Glutamatergic neuron (in vitro differentiated cells): ENCODE measurements around the gene ABLIM3. TPM values are rescaled to one million over a fixed set of nuclear protein-coding genes. Genes with fewer than 3 reads are reported as not detected.

Experiments
- DNase-seq: peaks from one replicate; pipeline ENCODE4 v3.0.0; 2022
- H3K27ac Mint-ChIP-seq: one replicate; pipeline ENCODE4 v1.8.0; 2020; ENCODE audit warnings: mild to moderate bottlenecking, mixed read lengths, inconsistent platforms; ENCODE audit not compliant: unreplicated experiment
- H3K27me3 Mint-ChIP-seq: one replicate; pipeline ENCODE4 v1.8.0; 2020; ENCODE audit warnings: mild to moderate bottlenecking, moderate library complexity, mixed read lengths, inconsistent platforms; ENCODE audit not compliant: unreplicated experiment
- H3K36me3 Mint-ChIP-seq: one replicate; pipeline ENCODE4 v1.8.0; 2020; ENCODE audit warnings: mild to moderate bottlenecking, mixed read lengths, inconsistent platforms; ENCODE audit not compliant: unreplicated experiment
- H3K4me1 Mint-ChIP-seq: one replicate; pipeline ENCODE4 v1.8.0; 2020; ENCODE audit warnings: mild to moderate bottlenecking, low read depth, mixed read lengths, inconsistent platforms; ENCODE audit not compliant: unreplicated experiment
- H3K4me3 Mint-ChIP-seq: one replicate; pipeline ENCODE4 v1.8.0; 2020; ENCODE audit warnings: mild to moderate bottlenecking, mixed read lengths, inconsistent platforms; ENCODE audit not compliant: unreplicated experiment
- H3K9me3 Mint-ChIP-seq: one replicate; pipeline ENCODE4 v1.8.0; 2020; ENCODE audit warnings: mild to moderate bottlenecking, moderate library complexity, mixed read lengths, inconsistent platforms; ENCODE audit not compliant: unreplicated experiment
- long read RNA-seq: library from polyadenylated mRNA; unstranded; transcript quantifications from one replicate; pipeline ENCODE4 v2.0.0, GENCODE V29; 2020; ENCODE audit not compliant: unreplicated experiment
- total RNA-seq: library from RNA; stranded (reverse); fragmentation: NEBNext Ultra II Directional; extraction: Animal tissue kit (Norgen Biotek cat#: 25700); gene quantifications from one replicate; pipeline ENCODE4 v1.2.1, GENCODE V29; 2021; ENCODE audit not compliant: unreplicated experiment
- TF ChIP-seq, protein P1 (sequence below): fragments of 200-600 bp; sonication (generic); IDR thresholded peaks from one replicate; pipeline ENCODE4 v1.5.0; 2021; ENCODE audit not compliant: partially characterized antibody, unreplicated experiment

ABLIM3 gene
- total RNA-seq = 19.0 TPM
- long read RNA-seq, partial matches to known transcripts = 0 of 2 reads
- long read RNA-seq, other reads (novel, unspliced or antisense) = 2 of 2 reads

DNA sequence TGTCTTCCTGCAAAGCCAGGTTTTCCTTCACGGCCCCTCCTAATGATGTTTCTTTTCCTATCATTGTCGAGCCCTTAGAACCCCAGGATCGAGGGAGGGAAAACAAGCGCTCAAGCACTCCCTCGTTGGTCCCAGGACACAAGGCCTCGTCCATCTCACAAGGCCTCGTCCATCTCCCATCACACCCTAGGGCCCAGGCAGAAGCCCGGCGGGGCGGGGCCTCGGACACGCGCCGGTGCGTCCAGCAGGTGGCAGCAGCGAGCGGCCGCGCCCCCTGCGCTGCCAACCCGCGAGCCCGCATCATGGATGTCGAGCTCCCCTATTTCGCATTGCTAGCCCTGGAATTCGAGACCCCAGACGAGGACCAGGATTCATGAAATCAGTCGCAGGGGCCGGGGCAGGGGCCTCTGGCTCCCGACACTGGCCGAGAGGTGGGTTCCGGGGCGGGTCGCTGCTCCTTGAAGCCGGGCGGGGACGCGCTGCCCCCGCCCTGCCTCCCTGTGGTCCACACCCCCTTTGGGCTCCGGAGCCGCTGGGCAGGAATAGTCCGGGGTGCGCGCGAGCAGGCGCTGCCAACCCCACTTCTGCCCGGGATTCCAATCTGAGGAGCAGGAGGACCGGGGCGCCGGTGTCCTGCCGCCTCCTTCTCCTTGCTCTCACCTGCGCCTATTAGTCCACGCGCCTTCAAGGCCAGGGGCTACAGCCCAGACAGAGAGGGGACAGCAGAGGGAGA lies at the start of gene ABLIM3:
TSS of gene ABLIM3 (plus strand) at position 270 of the 733 bp plus-strand sequence. CDS start 603 bp downstream, outside the sequence.
- DNase-seq = peak; percentile 82
- TF ChIP-seq, protein P1, sequence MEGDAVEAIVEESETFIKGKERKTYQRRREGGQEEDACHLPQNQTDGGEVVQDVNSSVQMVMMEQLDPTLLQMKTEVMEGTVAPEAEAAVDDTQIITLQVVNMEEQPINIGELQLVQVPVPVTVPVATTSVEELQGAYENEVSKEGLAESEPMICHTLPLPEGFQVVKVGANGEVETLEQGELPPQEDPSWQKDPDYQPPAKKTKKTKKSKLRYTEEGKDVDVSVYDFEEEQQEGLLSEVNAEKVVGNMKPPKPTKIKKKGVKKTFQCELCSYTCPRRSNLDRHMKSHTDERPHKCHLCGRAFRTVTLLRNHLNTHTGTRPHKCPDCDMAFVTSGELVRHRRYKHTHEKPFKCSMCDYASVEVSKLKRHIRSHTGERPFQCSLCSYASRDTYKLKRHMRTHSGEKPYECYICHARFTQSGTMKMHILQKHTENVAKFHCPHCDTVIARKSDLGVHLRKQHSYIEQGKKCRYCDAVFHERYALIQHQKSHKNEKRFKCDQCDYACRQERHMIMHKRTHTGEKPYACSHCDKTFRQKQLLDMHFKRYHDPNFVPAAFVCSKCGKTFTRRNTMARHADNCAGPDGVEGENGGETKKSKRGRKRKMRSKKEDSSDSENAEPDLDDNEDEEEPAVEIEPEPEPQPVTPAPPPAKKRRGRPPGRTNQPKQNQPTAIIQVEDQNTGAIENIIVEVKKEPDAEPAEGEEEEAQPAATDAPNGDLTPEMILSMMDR = peak; percentile 97
- peaks cover 1% of the 10 kb centered on the region for H3K36me3 Mint-ChIP-seq
- no peak within 1 kb of the TSS for H3K27ac Mint-ChIP-seq
- H3K4me1 Mint-ChIP-seq = peaks cover 3% of the 10 kb centered on the region
- no peaks in the 10 kb centered on the region for H3K27me3 Mint-ChIP-seq
- H3K9me3 Mint-ChIP-seq = peaks cover 2% of the 10 kb centered on the region
- H3K4me3 Mint-ChIP-seq = peak within 1 kb of the TSS; percentile 90

DNA sequence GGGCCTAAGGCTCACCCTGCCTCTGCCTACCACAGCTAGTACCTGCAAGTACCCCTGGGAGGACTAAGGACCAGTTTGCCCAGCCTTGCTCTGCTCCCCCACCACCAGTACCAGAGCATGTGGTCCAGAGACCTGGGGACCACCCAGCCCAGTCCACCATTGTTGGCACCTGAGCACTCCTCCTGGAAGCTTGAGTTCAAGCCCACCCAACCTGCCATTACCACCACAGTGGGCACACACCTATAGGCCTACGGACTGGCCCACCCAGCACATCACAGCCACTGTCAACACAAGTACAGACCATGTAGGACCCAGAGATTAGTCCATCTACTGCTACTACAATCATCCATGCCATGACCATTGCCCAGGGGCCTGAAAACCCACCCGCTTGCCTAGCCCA lies 47.7 kb upstream of the ABLIM3 start:
- no peak overlapping the region for H3K27ac Mint-ChIP-seq
- H3K9me3 Mint-ChIP-seq = peaks cover 10% of the 10 kb centered on the region
- TF ChIP-seq, protein P1 = no peak
- H3K36me3 Mint-ChIP-seq = peaks cover 8% of the 10 kb centered on the region
- H3K27me3 Mint-ChIP-seq = no peaks in the 10 kb centered on the region
- no peak for DNase-seq
- H3K4me1 Mint-ChIP-seq = no peaks in the 10 kb centered on the region
- H3K4me3 Mint-ChIP-seq = no peak overlapping the region

DNA sequence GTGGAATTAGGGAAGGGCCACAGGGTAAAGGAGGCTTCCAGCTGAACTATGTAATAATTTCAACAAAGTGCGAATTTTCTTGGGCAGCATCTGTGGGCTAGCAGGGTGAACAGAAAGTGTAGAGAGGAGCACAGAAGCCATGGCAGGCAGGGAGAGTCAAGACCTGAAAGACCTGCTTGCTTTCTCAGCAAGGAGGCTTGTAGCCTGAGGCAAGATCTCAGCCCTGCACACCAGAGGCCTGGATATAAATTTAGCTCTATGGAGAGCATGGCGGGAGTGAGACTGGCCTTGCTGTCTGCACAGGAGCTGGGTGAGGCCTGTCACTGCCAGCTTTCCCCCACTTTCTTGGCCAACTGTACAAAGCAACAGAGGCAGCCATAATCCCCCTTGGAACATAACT lies 46.3 kb upstream of the ABLIM3 start:
- Mint-ChIP-seq H3K27ac (no peak overlapping the region), H3K27me3 (no peaks in the 10 kb centered on the region), H3K9me3 (peaks cover 10% of the 10 kb centered on the region), H3K4me1 (no peaks in the 10 kb centered on the region), H3K4me3 (no peak overlapping the region), H3K36me3 (peaks cover 16% of the 10 kb centered on the region)
- TF ChIP-seq, protein P1 = no peak
- no peak for DNase-seq

DNA sequence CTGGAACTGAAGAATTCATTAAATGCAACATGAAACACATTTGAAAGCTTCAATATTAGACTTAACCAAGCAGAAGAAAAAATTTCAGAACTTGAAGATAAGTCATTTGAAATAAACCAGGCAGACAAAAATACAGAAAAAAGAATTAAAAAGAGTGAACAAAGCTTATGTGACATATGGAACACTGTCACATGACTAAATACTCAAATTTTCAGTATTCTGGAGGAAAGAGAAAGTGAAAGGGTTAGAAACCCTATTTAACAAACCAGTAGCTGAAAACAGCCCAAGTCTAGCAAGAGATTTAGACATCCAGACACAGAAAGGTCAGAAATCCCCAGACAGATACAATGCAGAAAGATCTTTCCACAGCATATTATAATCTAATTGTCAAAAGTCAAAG lies 41.4 kb upstream of the ABLIM3 start:
- Mint-ChIP-seq H3K27me3 (peaks cover 3% of the 10 kb centered on the region), H3K9me3 (peaks cover 13% of the 10 kb centered on the region), H3K4me1 (no peaks in the 10 kb centered on the region), H3K4me3 (no peak overlapping the region), H3K36me3 (peaks cover 14% of the 10 kb centered on the region), H3K27ac (no peak overlapping the region)
- TF ChIP-seq, protein P1 = no peak
- DNase-seq = no peak

DNA sequence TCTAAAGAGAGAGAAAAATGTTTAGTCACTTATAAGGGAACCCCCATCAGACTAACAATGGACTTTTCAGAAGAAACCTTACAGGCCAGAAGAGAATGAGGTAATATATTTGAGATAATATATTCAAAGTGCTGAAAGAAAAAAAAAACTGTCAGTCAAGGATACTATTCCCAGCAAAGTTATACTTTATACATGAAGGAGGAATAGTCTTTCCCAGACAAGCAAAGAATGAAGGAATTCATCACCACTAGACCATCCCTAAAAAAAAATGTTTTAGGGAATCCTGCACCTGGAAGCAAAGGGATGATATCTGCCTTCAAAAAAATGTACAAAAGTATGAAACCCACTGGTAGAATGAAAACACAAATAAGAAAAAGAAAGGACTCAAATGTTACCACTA lies 41.0 kb upstream of the ABLIM3 start:
- no peak for DNase-seq
- TF ChIP-seq, protein P1 = no peak
- Mint-ChIP-seq H3K27me3 (peaks cover 3% of the 10 kb centered on the region), H3K4me3 (no peak overlapping the region), H3K9me3 (peaks cover 12% of the 10 kb centered on the region), H3K36me3 (peaks cover 14% of the 10 kb centered on the region), H3K27ac (no peak overlapping the region), H3K4me1 (no peaks in the 10 kb centered on the region)
